Measurements from ENCODE around the gene STAT4.

STAT4 gene

GRCh38 chr2:190994148-190994547 lies 156.6 kb downstream of the STAT4 start:
- DNase-seq (ENCODE audit: low read depth): no peak

- no peak for DNase-seq (ENCODE audit: low read depth)
Observed at GRCh38 chr2:190993292-190993643, 157.5 kb downstream of the STAT4 start.

GRCh38 chr2:190990132-190990531 lies 160.7 kb downstream of the STAT4 start:
- DNase-seq (ENCODE audit: low read depth): no peak

- no peak for DNase-seq (ENCODE audit: low read depth)
Observed at GRCh38 chr2:190988910-190989309, 161.9 kb downstream of the STAT4 start.

- no peak for DNase-seq (ENCODE audit: low read depth)
Observed at GRCh38 chr2:190987938-190988337, 162.9 kb downstream of the STAT4 start.

GRCh38 chr2:190987116-190987515 lies 163.7 kb downstream of the STAT4 start:
- no peak for DNase-seq (ENCODE audit: low read depth)

- DNase-seq (ENCODE audit: low read depth): no peak
Observed at GRCh38 chr2:190986221-190986953, 164.4 kb downstream of the STAT4 start.

- no peak for DNase-seq (ENCODE audit: low read depth)
Observed at GRCh38 chr2:190984595-190984994, 166.2 kb downstream of the STAT4 start.

GRCh38 chr2:190982262-190983034 lies 168.3 kb downstream of the STAT4 start:
- no peak for DNase-seq (ENCODE audit: low read depth)

GRCh38 chr2:190981733-190982132 lies 169.1 kb downstream of the STAT4 start:
- DNase-seq (ENCODE audit: low read depth): no peak

- no peak for DNase-seq (ENCODE audit: low read depth)
Observed at GRCh38 chr2:190981333-190981732, 169.5 kb downstream of the STAT4 start.

GRCh38 chr2:190980630-190981209 lies 170.1 kb downstream of the STAT4 start:
- DNase-seq (ENCODE audit: low read depth): no peak

- DNase-seq (ENCODE audit: low read depth): no peak
Observed at GRCh38 chr2:190979906-190980629, 170.7 kb downstream of the STAT4 start.

Data from stimulated activated CD8-positive, alpha-beta memory T cell treated with anti-CD3 and anti-CD28 coated beads, Interleukin-15, amount 100 ng/mL, for 24 hours (primary cell).